PC-3 (cell line): ENCODE data around the gene THRB. TPM values are rescaled to one million over a fixed set of nuclear protein-coding genes. Genes with fewer than 3 reads are reported as not detected.

Experiments
- ATAC-seq: fragments of 200-7000 bp; cut with Tn5 transposase; 2 replicates; pipeline ENCODE4 v1.9.1; 2020; ENCODE audit warnings: mild to moderate bottlenecking, moderate library complexity
- BruUV-seq: library from RNA; stranded (reverse); fragments of 400-500 nt; replicated peaks from 2 replicates; lab custom pipeline; 2021; lab: Mats Ljungman, UMichigan
- CTCF ChIA-PET: fragments of 300-600 bp; sonication (Branson Sonifier 250); formaldehyde crosslinking; loops from one replicate; lab custom pipeline; 2022; ENCODE audit warnings: antibody characterized with exemption; lab: Charles Lee
- POLR2A ChIA-PET: fragments of 300-600 bp; sonication (Branson Sonifier 250); formaldehyde crosslinking; loops from one replicate; lab custom pipeline; 2022; ENCODE audit warnings: antibody characterized with exemption; ENCODE audit not compliant: unreplicated experiment; lab: Charles Lee
- DNase-seq: peaks from one replicate; pipeline ENCODE4 v3.0.0-alpha.2; 2015
- H2AFZ ChIP-seq: fragments of 300-600 bp; sonication (generic); 2 replicates; pipeline ENCODE4 v1.6.0; 2016; ENCODE audit warnings: antibody characterized with exemption, low read length
- H3F3A ChIP-seq: fragments of 300-600 bp; sonication (generic); one replicate; pipeline ENCODE4 v1.6.0; 2017; ENCODE audit warnings: antibody characterized with exemption, low read length, control low read depth, mild to moderate bottlenecking; ENCODE audit not compliant: unreplicated experiment
- H3K27ac ChIP-seq: fragments of 300-600 bp; sonication (generic); 2 replicates; pipeline ENCODE4 v1.5.1; 2016; ENCODE audit warnings: mild to moderate bottlenecking, low read length
- H3K27me3 ChIP-seq: fragments of 300-600 bp; sonication (generic); 2 replicates; pipeline ENCODE4 v1.6.1; 2016; ENCODE audit warnings: low read length, mixed read lengths
- H3K36me3 ChIP-seq: fragments of 300-600 bp; sonication (generic); 2 replicates; pipeline ENCODE4 v1.6.1; 2016; ENCODE audit warnings: low read depth, mixed run types, low read length, mixed read lengths
- H3K4me1 ChIP-seq: fragments of 300-600 bp; sonication (generic); 2 replicates; pipeline ENCODE4 v1.5.1; 2016; ENCODE audit warnings: low read length; ENCODE audit not compliant: insufficient read depth
- H3K4me2 ChIP-seq: fragments of 300-600 bp; sonication (generic); 2 replicates; pipeline ENCODE4 v1.6.0; 2016; ENCODE audit warnings: low read length
- H3K4me3 ChIP-seq: fragments of 300-600 bp; sonication (generic); 2 replicates; pipeline ENCODE4 v1.5.1; 2016; ENCODE audit warnings: mild to moderate bottlenecking, low read length, mixed read lengths
- H3K79me2 ChIP-seq: fragments of 300-600 bp; sonication (generic); 2 replicates; pipeline ENCODE4 v1.6.1; 2017; ENCODE audit warnings: low read length, mixed read lengths
- H3K9ac ChIP-seq: fragments of 300-600 bp; sonication (generic); 2 replicates; pipeline ENCODE4 v1.6.0; 2016; ENCODE audit warnings: mild to moderate bottlenecking, low read length
- H3K9me2 ChIP-seq: fragments of 300-600 bp; sonication (generic); replicated peaks from 2 replicates; pipeline ENCODE4 v1.6.1; 2016; ENCODE audit warnings: mixed run types, low read length, mixed read lengths
- H3K9me3 ChIP-seq: fragments of 300-600 bp; sonication (generic); 2 replicates; pipeline ENCODE4 v1.6.1; 2016; ENCODE audit warnings: low read length, mixed read lengths
- H4K20me1 ChIP-seq: fragments of 300-600 bp; sonication (generic); 2 replicates; pipeline ENCODE4 v1.6.1; 2016; ENCODE audit warnings: low read length, mixed read lengths
- EZH2 ChIP-seq: fragments of 300-600 bp; sonication (generic); IDR thresholded peaks from one replicate; pipeline ENCODE4 v1.6.1; 2017; ENCODE audit warnings: antibody characterized with exemption, mild to moderate bottlenecking, low read length; ENCODE audit not compliant: unreplicated experiment
- EZH2phosphoT487 ChIP-seq: fragments of 300-600 bp; sonication (generic); IDR thresholded peaks from 2 replicates; pipeline ENCODE4 v1.6.1; 2018; ENCODE audit warnings: mild to moderate bottlenecking, antibody characterized with exemption, low read length, borderline replicate concordance
- intact Hi-C: fragments of 100-400 bp; cut with micrococcal nuclease; formaldehyde crosslinking; loops from 2 replicates; pipeline ENCODE4 v1.9.0; 2023
- microRNA-seq: library from miRNA; unstranded; fragments of <30 nt; microRNA quantifications from one replicate; pipeline ENCODE4 v1.1.0, GENCODE V29; 2020; ENCODE audit not compliant: unreplicated experiment
- total RNA-seq: library from RNA; depleted of rRNA; stranded (reverse); fragments of >200 nt; gene quantifications from 2 replicates; pipeline ENCODE4 v1.2.3, GENCODE V29; 2014

THRB gene
- total RNA-seq, 1 experiment from 2014 or later: 9.7 TPM

DNA sequence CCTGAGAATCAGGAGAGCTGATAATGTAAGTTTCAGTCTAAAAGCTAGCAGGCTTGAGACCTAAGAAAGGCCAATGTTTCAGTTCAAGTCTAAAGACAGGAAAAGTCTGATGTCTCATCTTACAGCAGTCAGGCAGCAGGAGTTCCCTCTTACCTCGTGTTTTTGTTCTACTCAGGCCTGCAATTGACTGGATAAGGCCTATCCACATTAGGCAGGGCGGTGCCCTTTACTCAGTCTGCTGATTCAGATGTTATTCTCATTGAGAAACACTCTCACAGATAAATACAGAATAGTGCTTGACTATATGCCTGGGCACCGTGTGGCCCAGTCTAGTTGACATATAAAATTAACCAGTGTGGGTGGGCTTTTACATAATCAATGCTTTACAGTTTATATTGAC lies 427.2 kb downstream of the THRB start:
- BruUV-seq: no TSS peak
- ChIA-PET POLR2A (no interaction called here), CTCF (no interaction called here)
- H3K4me2 ChIP-seq: no peak overlapping the region
- no peaks in the 10 kb centered on the region for H3K9me3 ChIP-seq
- intact Hi-C loops: loop anchor here (10.0 kb wide), 1 partner anchor 297 kb away; no protein-coding TSS in a partner anchor
- no peaks in the 10 kb centered on the region for H3K36me3 ChIP-seq
- ATAC-seq (peak; percentile 29), DNase-seq (no peak)
- no peaks in the 10 kb centered on the region for H4K20me1 ChIP-seq
- H3K9me2 ChIP-seq: no peaks in the 10 kb centered on the region
- no peaks in the 10 kb centered on the region for H3K27me3 ChIP-seq
- no peak overlapping the region for H3K4me3 ChIP-seq
- H3K9ac ChIP-seq: no peak overlapping the region
- no peaks in the 10 kb centered on the region for H3F3A ChIP-seq
- no peak overlapping the region for H3K27ac ChIP-seq
- H3K4me1 ChIP-seq: no peaks in the 10 kb centered on the region
- no peak for TF ChIP-seq EZH2
- TF ChIP-seq EZH2phosphoT487: no peak
- no peaks in the 10 kb centered on the region for H3K79me2 ChIP-seq
- no peak overlapping the region for H2AFZ ChIP-seq

Small RNAs within 50 kb of the gene (microRNA-seq; reads per million reads assigned to microRNA genes)
- gene MIR4792: not detected
